GM19239 (cell line): ENCODE results near the gene ICAM4.
A peak's percentile ranks its signal among the peaks of the same experiment; 100 is the strongest.
"Not testable (repeated sequence)": the region's sequence is repeated elsewhere in the genome, so short reads cannot be mapped to it uniquely, and the experiment has no call there.

Experiments
- DNase-seq: peaks from one replicate; pipeline ENCODE4 v3.0.0; 2011; ENCODE audit warnings: low spot score; ENCODE audit not compliant: insufficient read length
- FAIRE-seq: peaks from 2 replicates; lab custom pipeline; 2011; peaks lifted over from hg19 to GRCh38; lab: Jason Lieb, UNC

ICAM4 gene

DNA sequence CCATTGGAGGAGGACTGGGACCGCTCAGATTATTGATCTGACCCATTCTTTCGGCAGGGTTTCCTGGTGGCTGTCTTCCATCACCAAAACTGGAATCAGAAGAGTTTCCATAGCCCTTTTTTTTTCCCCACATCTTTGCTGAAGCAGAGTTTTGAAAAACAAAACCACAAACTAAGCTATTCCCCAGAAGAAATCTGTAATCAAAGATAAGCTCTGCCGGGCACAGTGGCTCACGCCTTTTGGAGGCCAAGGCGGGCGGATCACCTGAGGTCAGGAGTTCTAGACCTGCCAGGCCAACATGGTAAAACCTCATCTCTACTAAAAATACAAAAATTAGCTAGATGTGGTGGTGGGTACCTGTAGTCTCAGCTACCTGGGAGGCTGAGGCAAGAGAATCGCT lies 20.0 kb upstream of the ICAM4 start:
- DNase-seq: no peak
- FAIRE-seq: no peak

DNA sequence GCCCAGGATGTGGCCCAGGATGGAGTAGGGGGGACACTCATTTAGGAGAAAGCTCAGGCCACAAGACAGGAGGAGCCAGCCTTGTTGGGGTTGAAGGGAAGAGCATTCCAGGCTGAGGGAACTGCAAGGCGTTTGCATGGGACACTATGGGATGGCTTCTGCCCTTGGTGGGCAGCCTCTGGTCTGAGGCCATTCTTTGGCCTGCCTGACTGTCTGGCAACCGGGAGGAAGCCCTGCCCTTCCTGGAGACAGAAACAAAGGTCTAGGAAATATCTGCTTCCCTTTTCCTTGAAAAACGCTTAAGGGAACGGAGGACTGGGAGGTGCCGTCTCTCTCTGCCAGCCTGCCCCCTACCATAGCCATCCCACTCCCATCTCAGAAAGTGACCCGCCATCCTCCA lies 18.7 kb upstream of the ICAM4 start:
- DNase-seq (no peak), FAIRE-seq (no peak)

DNA sequence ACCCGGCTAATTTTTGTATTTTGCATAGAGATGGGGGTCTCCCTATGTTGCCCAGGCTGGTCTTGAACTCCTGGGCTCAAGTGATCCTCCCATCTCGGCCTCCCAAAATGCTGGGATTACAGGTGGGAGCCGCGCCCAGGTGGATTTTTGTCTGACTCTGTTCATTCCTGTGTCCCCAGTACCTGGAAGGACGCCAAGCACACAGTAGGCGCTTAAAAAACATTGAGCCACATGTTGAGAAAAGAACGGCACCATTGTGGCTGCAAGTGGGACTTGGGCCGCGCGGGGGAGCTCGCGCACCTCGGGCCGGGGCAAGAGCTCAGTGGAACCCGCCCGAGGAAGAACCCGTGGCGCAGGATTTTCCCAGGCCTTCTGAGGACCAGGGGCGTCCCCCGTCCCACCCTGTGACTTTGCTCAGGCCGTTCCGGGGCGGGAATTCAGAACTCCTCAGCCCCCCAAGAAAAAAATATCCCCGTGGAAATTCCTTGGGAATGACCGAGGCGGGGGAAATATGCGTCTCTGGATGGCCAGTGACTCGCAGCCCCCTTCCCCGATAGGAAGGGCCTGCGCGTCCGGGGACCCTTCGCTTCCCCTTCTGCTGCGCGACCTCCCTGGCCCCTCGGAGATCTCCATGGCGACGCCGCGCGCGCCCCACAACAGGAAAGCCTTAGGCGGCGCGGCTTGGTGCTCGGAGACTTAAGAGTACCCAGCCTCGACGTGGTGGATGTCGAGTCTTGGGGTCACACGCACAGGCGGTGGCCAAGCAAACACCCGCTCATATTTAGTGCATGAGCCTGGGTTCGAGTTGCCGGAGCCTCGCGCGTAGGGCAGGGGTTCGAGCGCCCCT lies 17.2 kb upstream of the ICAM4 start:
- FAIRE-seq: peak; percentile 86
- no peak for DNase-seq

DNA sequence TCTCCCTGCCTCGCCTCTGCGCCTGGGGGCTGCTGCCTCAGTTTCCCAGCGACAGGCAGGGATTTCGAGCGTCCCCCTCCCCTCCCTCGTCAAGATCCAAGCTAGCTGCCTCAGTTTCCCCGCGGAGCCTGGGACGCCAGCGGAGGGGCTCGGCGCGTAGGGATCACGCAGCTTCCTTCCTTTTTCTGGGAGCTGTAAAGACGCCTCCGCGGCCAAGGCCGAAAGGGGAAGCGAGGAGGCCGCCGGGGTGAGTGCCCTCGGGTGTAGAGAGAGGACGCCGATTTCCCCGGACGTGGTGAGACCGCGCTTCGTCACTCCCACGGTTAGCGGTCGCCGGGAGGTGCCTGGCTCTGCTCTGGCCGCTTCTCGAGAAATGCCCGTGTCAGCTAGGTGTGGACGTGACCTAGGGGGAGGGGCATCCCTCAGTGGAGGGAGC lies 16.6 kb upstream of the ICAM4 start:
- peak; percentile 83 for FAIRE-seq
- DNase-seq: no peak

DNA sequence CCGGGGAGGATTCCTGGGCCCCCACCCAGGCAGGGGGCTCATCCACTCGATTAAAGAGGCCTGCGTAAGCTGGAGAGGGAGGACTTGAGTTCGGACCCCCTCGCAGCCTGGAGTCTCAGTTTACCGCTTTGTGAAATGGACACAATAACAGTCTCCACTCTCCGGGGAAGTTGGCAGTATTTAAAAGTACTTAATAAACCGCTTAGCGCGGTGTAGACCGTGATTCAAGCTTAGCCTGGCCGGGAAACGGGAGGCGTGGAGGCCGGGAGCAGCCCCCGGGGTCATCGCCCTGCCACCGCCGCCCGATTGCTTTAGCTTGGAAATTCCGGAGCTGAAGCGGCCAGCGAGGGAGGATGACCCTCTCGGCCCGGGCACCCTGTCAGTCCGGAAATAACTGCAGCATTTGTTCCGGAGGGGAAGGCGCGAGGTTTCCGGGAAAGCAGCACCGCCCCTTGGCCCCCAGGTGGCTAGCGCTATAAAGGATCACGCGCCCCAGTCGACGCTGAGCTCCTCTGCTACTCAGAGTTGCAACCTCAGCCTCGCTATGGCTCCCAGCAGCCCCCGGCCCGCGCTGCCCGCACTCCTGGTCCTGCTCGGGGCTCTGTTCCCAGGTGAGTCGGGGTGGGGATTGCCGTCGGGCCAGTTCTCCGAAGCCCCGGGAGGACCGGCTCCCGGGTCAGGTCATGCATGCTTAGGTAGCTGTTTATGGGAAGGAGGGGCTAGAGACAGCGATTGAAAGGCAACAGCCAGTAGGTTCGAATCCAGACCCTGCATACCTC lies 15.9 kb upstream of the ICAM4 start, which contains the start of gene ICAM1:
Gene ICAM1 (plus strand): TSS at position 505 of the 779 bp plus-strand sequence. CDS start 40 bp downstream, at position 545.
- no peak for DNase-seq
- FAIRE-seq: peak; percentile 92

DNA sequence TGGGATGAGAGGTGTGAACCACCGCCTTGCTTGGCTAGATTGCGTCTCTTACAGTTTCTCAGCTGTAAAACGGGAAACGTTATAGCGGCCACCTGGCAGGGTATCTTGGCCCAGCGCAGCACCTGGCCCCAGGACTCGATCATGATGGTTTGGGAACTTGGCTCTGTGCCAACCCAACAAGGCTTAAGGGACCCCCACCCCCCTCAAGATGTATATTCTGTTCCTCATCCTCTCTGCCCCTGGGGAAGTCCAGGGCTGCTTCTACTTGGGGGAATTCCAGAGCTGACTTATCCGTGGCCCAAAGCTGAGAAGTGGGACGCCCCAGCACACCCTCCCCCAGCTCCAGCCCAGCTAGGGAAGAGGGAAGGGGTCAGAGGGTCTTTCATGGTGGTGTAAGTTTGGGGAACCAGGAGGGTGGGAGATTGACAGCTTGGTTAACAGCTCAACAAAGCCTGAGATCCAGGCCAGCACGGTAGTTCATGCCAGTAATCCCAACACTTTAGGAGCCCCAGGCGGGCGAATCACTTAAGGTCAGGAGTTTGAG lies 15.1 kb upstream of the ICAM4 start:
- FAIRE-seq: no peak
- no peak for DNase-seq

DNA sequence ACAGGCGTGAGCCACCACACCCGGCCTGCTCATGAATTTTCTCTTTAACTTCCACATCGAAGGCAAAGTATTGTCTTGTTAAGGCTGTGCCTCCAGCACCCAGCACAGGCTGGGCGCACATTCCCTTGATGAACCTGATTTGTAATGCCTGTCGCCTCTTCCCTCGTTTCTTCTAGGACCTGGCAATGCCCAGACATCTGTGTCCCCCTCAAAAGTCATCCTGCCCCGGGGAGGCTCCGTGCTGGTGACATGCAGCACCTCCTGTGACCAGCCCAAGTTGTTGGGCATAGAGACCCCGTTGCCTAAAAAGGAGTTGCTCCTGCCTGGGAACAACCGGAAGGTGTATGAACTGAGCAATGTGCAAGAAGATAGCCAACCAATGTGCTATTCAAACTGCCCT lies 12.2 kb upstream of the ICAM4 start:
- DNase-seq (no peak), FAIRE-seq (no peak)

DNA sequence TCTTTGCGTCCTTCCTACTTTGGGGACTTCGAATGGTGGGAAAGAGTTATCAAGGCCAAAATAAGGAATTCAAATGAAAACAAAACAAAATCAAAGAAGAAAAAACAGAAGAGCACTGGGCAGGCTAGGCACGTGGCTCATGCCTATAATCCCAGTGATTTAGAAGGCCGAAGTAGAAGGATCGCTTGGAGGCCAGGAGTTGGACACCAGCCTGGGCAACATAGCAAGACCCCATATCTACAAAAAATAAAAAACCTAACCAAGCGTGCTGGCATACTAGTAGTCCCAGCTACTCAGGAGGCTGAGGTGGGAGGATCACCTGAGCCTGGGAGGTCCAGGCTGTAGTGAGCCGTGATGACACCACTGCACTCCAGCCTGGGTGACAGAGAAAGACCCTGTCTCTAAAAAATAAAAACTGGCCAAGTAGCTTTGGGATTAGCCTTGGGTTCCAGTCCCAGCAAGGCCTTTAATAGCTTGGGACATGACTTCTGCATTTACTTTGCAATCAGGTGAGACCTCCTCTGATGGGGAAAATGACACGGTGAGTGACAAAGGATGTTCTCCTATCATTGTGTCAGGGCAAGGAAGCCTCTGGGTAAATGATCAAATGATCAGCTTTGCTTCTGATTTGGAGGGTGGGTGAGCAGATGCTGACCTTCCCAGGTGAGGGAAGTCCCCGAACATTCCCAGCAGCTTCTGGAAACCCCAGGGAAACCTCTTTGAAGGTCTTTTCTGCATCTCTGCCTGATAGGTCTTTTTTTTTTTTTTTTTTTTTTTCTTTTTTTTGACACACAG lies 8.8 kb upstream of the ICAM4 start:
- no peak for DNase-seq
- FAIRE-seq: no peak

DNA sequence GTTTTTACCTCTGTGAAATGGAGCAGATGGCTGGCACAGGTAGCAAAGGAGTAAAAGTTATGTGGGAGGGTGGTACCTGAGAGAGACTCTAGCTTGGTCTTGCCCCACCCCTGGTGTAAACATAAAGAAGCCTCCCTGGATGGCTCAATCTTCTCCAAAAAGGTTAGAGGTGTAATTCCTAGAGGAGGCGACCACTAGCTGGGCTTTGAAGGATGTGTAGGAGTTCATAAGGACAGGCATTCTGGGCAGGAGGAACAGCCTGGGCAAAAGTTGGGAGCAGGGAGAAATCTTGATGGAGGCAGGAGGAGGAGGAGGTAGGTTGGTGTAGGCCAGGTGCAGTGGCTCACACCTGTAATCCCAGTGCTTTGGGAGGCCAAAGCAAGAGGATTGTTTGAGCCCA lies 7.8 kb upstream of the ICAM4 start:
- DNase-seq: no peak
- FAIRE-seq: no peak

DNA sequence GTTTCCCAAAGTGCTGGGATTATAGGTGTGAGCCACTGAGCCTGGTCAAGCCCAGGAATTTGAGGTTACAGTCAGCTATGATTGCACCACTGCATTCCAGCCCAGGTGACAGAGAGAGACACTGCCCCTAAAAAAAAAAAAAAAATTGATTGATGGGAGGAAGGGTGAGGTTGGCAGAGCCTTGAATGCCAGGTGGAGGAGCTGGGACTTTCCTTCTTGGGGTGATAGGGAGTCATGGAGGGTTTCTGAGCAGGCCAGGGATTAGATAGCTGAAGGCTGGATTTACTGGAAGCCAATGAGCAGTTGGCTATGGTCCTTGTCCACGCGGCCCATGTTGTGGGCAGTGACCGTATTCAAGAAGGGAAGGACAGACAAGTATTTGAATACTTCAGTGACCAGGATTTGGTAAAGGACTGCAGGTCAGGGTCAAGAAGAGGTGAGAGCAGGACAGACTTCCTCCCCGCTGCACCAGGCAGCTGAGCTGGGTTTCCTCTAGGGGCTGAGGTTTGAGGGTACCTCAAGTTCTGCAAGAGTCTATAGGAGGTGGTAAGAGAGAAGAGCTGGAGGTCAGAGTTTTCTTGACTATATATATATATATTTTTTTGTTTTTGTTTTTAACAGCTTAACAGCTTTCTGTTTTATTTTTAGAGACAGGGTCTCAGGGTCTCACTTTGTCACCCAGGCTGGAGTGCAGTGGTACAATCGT lies 6.9 kb upstream of the ICAM4 start:
- FAIRE-seq: no peak
- DNase-seq: no peak

DNA sequence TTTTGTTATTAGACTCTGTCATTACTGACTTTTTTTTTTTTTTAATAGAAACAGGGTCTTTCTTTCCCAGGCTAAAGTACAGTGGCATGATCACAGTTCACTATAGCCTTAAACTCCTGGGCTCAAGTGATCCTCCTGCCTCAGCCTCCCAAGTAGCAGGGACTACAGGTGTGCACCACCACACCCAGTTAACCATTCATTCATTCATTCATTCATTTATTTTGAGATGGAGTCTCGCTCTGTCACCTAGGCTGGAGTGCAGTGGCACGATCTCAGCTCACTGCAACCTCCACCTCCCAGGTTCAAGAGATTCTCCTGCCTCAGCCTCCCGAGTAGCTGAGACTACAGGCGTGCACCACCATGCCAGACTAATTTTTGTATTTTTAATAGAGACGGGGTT lies 4.7 kb upstream of the ICAM4 start:
- not testable (repeated sequence) for DNase-seq, FAIRE-seq

DNA sequence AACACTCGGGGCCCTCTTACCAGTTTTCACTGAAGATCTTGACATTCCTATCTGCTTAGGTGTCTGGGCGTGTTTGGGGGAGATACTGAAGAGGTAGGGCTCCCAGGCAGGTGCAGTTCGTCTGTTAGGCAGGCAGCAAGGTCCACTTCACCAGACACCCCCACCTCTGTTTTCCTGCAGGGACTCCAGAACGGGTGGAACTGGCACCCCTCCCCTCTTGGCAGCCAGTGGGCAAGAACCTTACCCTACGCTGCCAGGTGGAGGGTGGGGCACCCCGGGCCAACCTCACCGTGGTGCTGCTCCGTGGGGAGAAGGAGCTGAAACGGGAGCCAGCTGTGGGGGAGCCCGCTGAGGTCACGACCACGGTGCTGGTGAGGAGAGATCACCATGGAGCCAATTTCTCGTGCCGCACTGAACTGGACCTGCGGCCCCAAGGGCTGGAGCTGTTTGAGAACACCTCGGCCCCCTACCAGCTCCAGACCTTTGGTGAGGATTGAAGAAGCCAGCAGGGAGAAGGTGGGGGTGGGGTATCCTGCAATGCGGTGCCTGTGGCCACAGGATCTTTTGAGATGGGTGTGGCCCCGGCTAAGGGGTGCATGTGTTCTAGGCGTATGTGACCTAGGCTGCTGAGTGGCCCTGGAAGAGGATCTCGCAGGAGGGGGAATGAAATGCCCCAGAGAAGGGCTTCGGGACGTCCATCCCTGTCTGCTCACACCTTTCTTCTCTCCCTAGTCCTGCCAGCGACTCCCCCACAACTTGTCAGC lies 3.3 kb upstream of the ICAM4 start:
- DNase-seq (no peak), FAIRE-seq (no peak)

DNA sequence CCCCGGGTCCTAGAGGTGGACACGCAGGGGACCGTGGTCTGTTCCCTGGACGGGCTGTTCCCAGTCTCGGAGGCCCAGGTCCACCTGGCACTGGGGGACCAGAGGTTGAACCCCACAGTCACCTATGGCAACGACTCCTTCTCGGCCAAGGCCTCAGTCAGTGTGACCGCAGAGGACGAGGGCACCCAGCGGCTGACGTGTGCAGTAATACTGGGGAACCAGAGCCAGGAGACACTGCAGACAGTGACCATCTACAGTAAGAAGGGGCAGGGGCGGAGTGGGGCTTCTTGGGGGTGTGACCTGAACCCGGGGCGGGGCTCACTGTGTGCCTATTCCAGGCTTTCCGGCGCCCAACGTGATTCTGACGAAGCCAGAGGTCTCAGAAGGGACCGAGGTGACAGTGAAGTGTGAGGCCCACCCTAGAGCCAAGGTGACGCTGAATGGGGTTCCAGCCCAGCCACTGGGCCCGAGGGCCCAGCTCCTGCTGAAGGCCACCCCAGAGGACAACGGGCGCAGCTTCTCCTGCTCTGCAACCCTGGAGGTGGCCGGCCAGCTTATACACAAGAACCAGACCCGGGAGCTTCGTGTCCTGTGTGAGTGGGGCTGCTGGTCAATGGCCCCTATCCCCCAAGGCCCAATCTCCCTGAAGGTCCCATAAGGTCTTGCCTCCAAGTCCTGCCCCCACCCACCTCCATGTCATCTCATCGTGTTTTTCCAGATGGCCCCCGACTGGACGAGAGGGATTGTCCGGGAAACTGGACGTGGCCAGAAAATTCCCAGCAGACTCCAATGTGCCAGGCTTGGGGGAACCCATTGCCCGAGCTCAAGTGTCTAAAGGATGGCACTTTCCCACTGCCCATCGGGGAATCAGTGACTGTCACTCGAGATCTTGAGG lies 2.4 kb upstream of the ICAM4 start:
- no peak for FAIRE-seq

DNA sequence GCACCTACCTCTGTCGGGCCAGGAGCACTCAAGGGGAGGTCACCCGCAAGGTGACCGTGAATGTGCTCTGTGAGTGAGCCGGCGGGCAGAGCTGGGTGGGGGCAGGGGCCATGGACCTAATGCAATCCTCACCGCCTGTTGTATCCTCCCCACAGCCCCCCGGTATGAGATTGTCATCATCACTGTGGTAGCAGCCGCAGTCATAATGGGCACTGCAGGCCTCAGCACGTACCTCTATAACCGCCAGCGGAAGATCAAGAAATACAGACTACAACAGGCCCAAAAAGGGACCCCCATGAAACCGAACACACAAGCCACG lies 1.8 kb upstream of the ICAM4 start:
- FAIRE-seq (no peak), DNase-seq (no peak)

More for the DNA sequence above, 2.4 kb upstream of the ICAM4 start:
- no peak for DNase-seq

DNA sequence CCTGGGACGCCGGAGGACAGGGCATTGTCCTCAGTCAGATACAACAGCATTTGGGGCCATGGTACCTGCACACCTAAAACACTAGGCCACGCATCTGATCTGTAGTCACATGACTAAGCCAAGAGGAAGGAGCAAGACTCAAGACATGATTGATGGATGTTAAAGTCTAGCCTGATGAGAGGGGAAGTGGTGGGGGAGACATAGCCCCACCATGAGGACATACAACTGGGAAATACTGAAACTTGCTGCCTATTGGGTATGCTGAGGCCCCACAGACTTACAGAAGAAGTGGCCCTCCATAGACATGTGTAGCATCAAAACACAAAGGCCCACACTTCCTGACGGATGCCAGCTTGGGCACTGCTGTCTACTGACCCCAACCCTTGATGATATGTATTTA lies 1.4 kb upstream of the ICAM4 start:
- no peak for FAIRE-seq
- DNase-seq: no peak

DNA sequence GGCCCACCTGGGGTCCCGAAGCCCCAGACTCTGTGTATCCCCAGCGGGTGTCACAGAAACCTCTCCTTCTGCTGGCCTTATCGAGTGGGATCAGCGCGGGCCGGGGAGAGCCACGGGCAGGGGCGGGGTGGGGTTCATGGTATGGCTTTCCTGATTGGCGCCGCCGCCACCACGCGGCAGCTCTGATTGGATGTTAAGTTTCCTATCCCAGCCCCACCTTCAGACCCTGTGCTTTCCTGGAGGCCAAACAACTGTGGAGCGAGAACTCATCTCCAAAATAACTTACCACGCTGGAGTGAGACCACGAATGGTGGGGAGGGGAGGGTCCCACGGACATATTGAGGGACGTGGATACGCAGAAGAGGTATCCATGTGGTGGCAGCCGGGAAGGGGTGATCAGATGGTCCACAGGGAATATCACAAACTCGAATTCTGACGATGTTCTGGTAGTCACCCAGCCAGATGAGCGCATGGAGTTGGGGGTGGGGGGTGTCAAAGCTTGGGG lies 2.0 kb downstream of the ICAM4 start:
- peak; percentile 59 for FAIRE-seq
- no peak for DNase-seq

DNA sequence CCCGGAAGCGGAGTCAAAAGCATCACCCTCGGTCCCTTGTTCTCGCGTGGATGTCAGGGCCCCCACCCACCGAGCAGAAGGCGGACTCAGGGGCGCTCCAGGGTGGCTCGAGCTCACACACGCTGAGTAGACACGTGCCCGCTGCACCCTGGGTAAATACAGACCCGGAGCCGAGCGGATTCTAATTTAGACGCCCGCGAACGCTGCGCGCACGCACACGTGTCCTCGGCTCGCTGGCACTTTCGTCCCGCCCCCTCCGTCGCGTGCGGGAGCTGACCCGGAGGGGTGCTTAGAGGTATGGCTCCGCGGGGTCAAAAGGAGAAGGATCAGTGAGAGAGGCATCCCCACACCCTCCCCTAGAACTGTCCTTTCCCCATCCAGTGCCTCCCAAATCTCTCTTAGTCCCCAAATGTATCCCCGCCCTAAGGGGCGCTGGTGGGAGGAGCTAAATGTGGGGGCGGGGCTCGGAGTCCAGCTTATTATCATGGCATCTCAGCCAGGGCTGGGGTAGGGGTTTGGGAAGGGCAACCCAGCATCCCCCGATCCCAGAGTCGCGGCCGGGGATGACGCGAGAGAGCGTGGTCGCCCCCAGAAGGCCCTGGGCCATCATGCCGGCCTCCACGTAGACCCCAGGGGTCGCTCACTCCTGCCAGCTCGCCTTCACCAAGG lies 2.5 kb downstream of the ICAM4 start:
- FAIRE-seq (peak; percentile 44), DNase-seq (no peak)
